Measurements from ENCODE around the gene LHX2. TPM values are rescaled to one million over a fixed set of nuclear protein-coding genes. Genes with fewer than 3 reads are reported as not detected.

The LHX2 gene
- total and polyA plus RNA-seq, 2 of the 13 experiments (the other 11 are each of a cell fraction or from before 2014, with no cell fraction given): not detected

- TF ChIP-seq IRX3 (CRISPR knock-in tag; IDR thresholded peaks at IDR 0.05; ENCODE audit: borderline replicate concordance, low read depth) (no peak), ZNF7 (CRISPR knock-in tag; IDR thresholded peaks at IDR 0.05) (no peak), HCFC1 (IDR thresholded peaks at IDR 0.05; ENCODE audit: low read depth, low read length) (no peak), GABPA (IDR thresholded peaks at IDR 0.05; ENCODE audit: low read depth, low read length) (no peak), GABPA (CRISPR knock-in tag; IDR thresholded peaks at IDR 0.05; ENCODE audit: low read depth) (no peak), ZNF225 (CRISPR knock-in tag; IDR thresholded peaks at IDR 0.05) (no peak), ZNF543 (CRISPR knock-in tag; IDR thresholded peaks at IDR 0.05) (no peak), SAP130 (CRISPR knock-in tag; IDR thresholded peaks at IDR 0.05; ENCODE audit: low read depth) (peak; percentile 38; the same call in 1 of the 2 replicates), ZFP90 (CRISPR knock-in tag; IDR thresholded peaks at IDR 0.05; ENCODE audit: borderline replicate concordance) (no peak), ZNF574 (CRISPR knock-in tag; IDR thresholded peaks at IDR 0.05) (no peak), ZNF790 (CRISPR knock-in tag; IDR thresholded peaks at IDR 0.05; ENCODE audit: borderline replicate concordance) (no peak), FOXA3 (CRISPR knock-in tag; IDR thresholded peaks at IDR 0.05) (peak; percentile 57), MAZ (IDR thresholded peaks at IDR 0.05; ENCODE audit: borderline replicate concordance, low read depth, low read length) (no peak), MAZ (CRISPR knock-in tag; IDR thresholded peaks at IDR 0.05; ENCODE audit: low read depth) (no peak)
Observed at GRCh38 chr9:124078641-124079040, 67.1 kb downstream of the LHX2 start (continued).

Measured in HepG2 (cell line).